ENCODE results near the gene DBF4B. TPM values are rescaled to one million over a fixed set of nuclear protein-coding genes. Genes with fewer than 3 reads are reported as not detected.

DBF4B gene
- total and polyA plus RNA-seq, 2 of the 13 experiments (the other 11 are each of a cell fraction or from before 2014, with no cell fraction given): 11.7 to 13.2 TPM

GRCh38 chr17:44793885-44794842 is 85.7 kb downstream of the DBF4B start:
- intact Hi-C loops (cut with micrococcal nuclease; ENCODE audit: unreplicated experiment) (no loop called here), in situ Hi-C loops (cut with HindIII; ENCODE audit: extremely low pct_ligation_motif_present, low pct_unique_long_range_greater_than_20kb) (loop anchor here (25.0 kb wide), 1 partner anchor 218 kb away; no protein-coding TSS in a partner anchor)
- no peaks in the 10 kb centered on the region for H4K20me1 ChIP-seq (ENCODE audit: insufficient read depth, low read length)
- H2AFZ ChIP-seq (ENCODE audit: low read length): no peak overlapping the region
- CTCF ChIA-PET (ENCODE audit: low intra/inter-chr PET ratio, low total read pairs): no interaction called here
- 82% methylated on average over 18 of the region's 18 CpGs for WGBS (ENCODE audit: low lambda C conversion rate)
- peak; percentile 27; the same call in 2 of the 3 replicates for ATAC-seq
- H3K27ac ChIP-seq (ENCODE audit: extremely low read length, insufficient read depth, low read length): no peak overlapping the region
- no peak for TF ChIP-seq ZBTB7B (CRISPR knock-in tag; IDR thresholded peaks at IDR 0.05)
- no peak for TF ChIP-seq ZNF770 (CRISPR knock-in tag; IDR thresholded peaks at IDR 0.05)
- POLR2A ChIA-PET: no interaction called here
- H3K4me2 ChIP-seq (ENCODE audit: low read depth, low read length): peak overlapping the region; percentile 20; the same call in 1 of the 2 replicates
- no peak for FAIRE-seq
- H3K9ac ChIP-seq (ENCODE audit: insufficient read depth, low read depth, low read length): no peak overlapping the region
- no TSS peak for BruUV-seq (replicated peaks)
- no peaks in the 10 kb centered on the region for H3K36me3 ChIP-seq (replicated peaks in 1 of 2; ENCODE audit: control insufficient read depth in 1 of 2, insufficient read depth in 2 of 2, low read length in 2 of 2)
- H3K4me3 ChIP-seq (replicated peaks in 1 of 3; ENCODE audit: insufficient read depth in 1 of 3, low read depth in 2 of 3, low read length in 3 of 3): no peak overlapping the region
- no peak for DNase-seq (ENCODE audit: low spot score)
- H3K27me3 ChIP-seq (ENCODE audit: control insufficient read depth in 1 of 2, insufficient read depth in 2 of 2, low read length in 2 of 2): peaks cover 0 to 3% of the 10 kb centered on the region in 2 experiments; a peak in 2 of 5 replicates
- H3K9me3 ChIP-seq (ENCODE audit: low read length): no peaks in the 10 kb centered on the region
- no peaks in the 10 kb centered on the region for H3K79me2 ChIP-seq (ENCODE audit: insufficient read depth, low read length)
- H3K4me1 ChIP-seq (ENCODE audit: insufficient read depth, low read length): peaks cover 22% of the 10 kb centered on the region

- Histone ChIP-seq H3K9ac (ENCODE audit: insufficient read depth, low read depth, low read length) (no peak overlapping the region), H2AFZ (ENCODE audit: low read length) (no peak overlapping the region), H3K4me3 (replicated peaks in 1 of 3; ENCODE audit: insufficient read depth in 1 of 3, low read depth in 2 of 3, low read length in 3 of 3) (no peak overlapping the region), H3K36me3 (replicated peaks in 1 of 2; ENCODE audit: control insufficient read depth in 1 of 2, insufficient read depth in 2 of 2, low read length in 2 of 2) (no peaks in the 10 kb centered on the region), H3K27me3 (ENCODE audit: control insufficient read depth in 1 of 2, insufficient read depth in 2 of 2, low read length in 2 of 2) (peaks cover 0 to 3% of the 10 kb centered on the region in 2 experiments; a peak in 2 of 5 replicates), H3K27ac (ENCODE audit: extremely low read length, insufficient read depth, low read length) (no peak overlapping the region), H4K20me1 (ENCODE audit: insufficient read depth, low read length) (no peaks in the 10 kb centered on the region), H3K4me2 (ENCODE audit: low read depth, low read length) (peak overlapping the region; percentile 20; the same call in 1 of the 2 replicates), H3K79me2 (ENCODE audit: insufficient read depth, low read length) (no peaks in the 10 kb centered on the region), H3K4me1 (ENCODE audit: insufficient read depth, low read length) (peaks cover 22% of the 10 kb centered on the region), H3K9me3 (ENCODE audit: low read length) (no peaks in the 10 kb centered on the region)
- DNase-seq (ENCODE audit: low spot score) (no peak), FAIRE-seq (no peak), ATAC-seq (no peak; the same call in 2 of the 3 replicates)
- no TSS peak for BruUV-seq (replicated peaks)
- WGBS (ENCODE audit: low lambda C conversion rate): 33% methylated on average over 10 of the region's 10 CpGs
- ChIA-PET POLR2A (no interaction called here), CTCF (ENCODE audit: low intra/inter-chr PET ratio, low total read pairs) (no interaction called here)
- in situ Hi-C loops (cut with HindIII; ENCODE audit: extremely low pct_ligation_motif_present, low pct_unique_long_range_greater_than_20kb): loop anchor here (25.0 kb wide), 1 partner anchor 217 kb away; no protein-coding TSS in a partner anchor
- intact Hi-C loops (cut with micrococcal nuclease; ENCODE audit: unreplicated experiment): no loop called here
- TF ChIP-seq SYNCRIP (IDR thresholded peaks at IDR 0.05; ENCODE audit: insufficient read depth, low read depth, low read length) (no peak), PRMT3 (CRISPR knock-in tag; IDR thresholded peaks at IDR 0.05; ENCODE audit: borderline replicate concordance, low read depth) (no peak), MYC (CRISPR knock-in tag; IDR thresholded peaks at IDR 0.05; ENCODE audit: borderline replicate concordance) (no peak), ZNF558 (CRISPR knock-in tag; IDR thresholded peaks at IDR 0.05; ENCODE audit: borderline replicate concordance) (no peak)
Measured at GRCh38 chr17:44794851-44795413, 86.5 kb downstream of the DBF4B start.

Data from HepG2 (cell line).